HCT116 (cell line): Measurements from ENCODE around the gene TRPV4.

Experiments used
- CTCF ChIP-seq, 3 experiments: fragments of 200-600 bp in 1 of 3; sonication (generic) in 1 of 3; IDR thresholded peaks in 2 of 3; conservative IDR thresholded peaks in 1 of 3; 2 replicates each; pipeline ENCODE4 v1.5.1; 2012 to 2017; ENCODE audit warnings: low read depth in 2 of 3, low read length in 2 of 3, antibody characterized with exemption in 1 of 3, borderline replicate concordance in 1 of 3, control low read depth in 1 of 3, mild to moderate bottlenecking in 1 of 3, mixed read lengths in 1 of 3, mixed run types in 1 of 3, moderate library complexity in 1 of 3; ENCODE audit not compliant: insufficient read depth in 1 of 3
- EZH2 ChIP-seq: fragments of 200-600 bp; sonication (generic); IDR thresholded peaks from 2 replicates; pipeline ENCODE4 v1.6.1; 2017; ENCODE audit warnings: antibody characterized with exemption, mixed run types
- POLR2A ChIP-seq: IDR thresholded peaks from 2 replicates; pipeline ENCODE4 v1.7.0; 2011; ENCODE audit warnings: borderline replicate concordance; ENCODE audit not compliant: insufficient read depth, insufficient read length; ENCODE audit errors: extremely low read depth
- ZBTB33 ChIP-seq: IDR thresholded peaks from 2 replicates; pipeline ENCODE4 v1.6.1; 2011; ENCODE audit warnings: mild to moderate bottlenecking, low read length, moderate library complexity; ENCODE audit not compliant: insufficient replicate concordance; ENCODE audit errors: extremely low read depth
- ZNF274 ChIP-seq: fragments of 200-500 bp; sonication (Bioruptor generic); IDR thresholded peaks from 2 replicates; pipeline ENCODE4 v1.6.1; 2014; ENCODE audit warnings: mild to moderate bottlenecking, low read depth, low read length, inconsistent platforms
- TF ChIP-seq, protein P1 (sequence below): IDR thresholded peaks from 2 replicates; pipeline ENCODE4 v1.6.1; 2012; ENCODE audit warnings: low read depth

DNA sequence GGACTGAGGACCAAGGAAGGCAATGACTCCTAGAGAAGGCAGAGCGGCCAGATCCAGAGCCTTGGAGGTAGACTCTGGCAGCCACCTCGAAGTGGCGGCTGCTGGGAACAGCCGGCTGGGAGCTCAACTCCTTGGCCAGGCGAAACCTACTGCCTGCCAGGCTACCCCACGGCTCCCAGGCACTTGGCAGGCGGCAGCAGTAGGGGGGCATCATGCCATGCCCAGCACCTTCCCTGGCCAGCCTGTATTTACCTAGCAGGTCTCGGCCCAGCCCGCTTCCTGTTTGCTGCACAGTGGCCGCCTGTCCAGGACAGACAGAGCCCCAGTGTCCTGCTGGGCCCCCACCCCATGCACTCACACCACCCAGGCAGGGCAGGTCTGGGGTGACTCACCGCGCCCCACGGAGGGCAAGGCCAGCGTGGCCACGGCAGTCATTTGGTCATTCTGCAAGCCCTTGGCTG is 10.2 kb downstream of the TRPV4 start:
- TF ChIP-seq ZBTB33 (no peak), EZH2 (no peak), POLR2A (no peak), CTCF (IDR thresholded peaks at IDR 0.05 in 2 of 3, conservative IDR thresholded peaks at IDR 0.05 in 1 of 3; ENCODE audit: borderline replicate concordance in 1 of 3, insufficient read depth in 1 of 3, low read depth in 2 of 3, low read length in 2 of 3) (no peak), ZNF274 (no peak)
- TF ChIP-seq, protein P1, sequence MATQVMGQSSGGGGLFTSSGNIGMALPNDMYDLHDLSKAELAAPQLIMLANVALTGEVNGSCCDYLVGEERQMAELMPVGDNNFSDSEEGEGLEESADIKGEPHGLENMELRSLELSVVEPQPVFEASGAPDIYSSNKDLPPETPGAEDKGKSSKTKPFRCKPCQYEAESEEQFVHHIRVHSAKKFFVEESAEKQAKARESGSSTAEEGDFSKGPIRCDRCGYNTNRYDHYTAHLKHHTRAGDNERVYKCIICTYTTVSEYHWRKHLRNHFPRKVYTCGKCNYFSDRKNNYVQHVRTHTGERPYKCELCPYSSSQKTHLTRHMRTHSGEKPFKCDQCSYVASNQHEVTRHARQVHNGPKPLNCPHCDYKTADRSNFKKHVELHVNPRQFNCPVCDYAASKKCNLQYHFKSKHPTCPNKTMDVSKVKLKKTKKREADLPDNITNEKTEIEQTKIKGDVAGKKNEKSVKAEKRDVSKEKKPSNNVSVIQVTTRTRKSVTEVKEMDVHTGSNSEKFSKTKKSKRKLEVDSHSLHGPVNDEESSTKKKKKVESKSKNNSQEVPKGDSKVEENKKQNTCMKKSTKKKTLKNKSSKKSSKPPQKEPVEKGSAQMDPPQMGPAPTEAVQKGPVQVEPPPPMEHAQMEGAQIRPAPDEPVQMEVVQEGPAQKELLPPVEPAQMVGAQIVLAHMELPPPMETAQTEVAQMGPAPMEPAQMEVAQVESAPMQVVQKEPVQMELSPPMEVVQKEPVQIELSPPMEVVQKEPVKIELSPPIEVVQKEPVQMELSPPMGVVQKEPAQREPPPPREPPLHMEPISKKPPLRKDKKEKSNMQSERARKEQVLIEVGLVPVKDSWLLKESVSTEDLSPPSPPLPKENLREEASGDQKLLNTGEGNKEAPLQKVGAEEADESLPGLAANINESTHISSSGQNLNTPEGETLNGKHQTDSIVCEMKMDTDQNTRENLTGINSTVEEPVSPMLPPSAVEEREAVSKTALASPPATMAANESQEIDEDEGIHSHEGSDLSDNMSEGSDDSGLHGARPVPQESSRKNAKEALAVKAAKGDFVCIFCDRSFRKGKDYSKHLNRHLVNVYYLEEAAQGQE: no peak
